ENCODE results near the gene FOXO1.

Gene FOXO1

GRCh38 chr13:40604135-40604534 lies 62.3 kb downstream of the FOXO1 start:
- DNase-seq, result no peak

GRCh38 chr13:40600149-40600751 lies 66.2 kb downstream of the FOXO1 start:
- peak; percentile 29 for DNase-seq

- DNase-seq, result no peak
These were observed 66.7 kb downstream of the FOXO1 start for GRCh38 chr13:40599747-40600146.

GRCh38 chr13:40599124-40599523 lies 67.3 kb downstream of the FOXO1 start:
- no peak for DNase-seq

- no peak for DNase-seq
These were observed 67.9 kb downstream of the FOXO1 start for GRCh38 chr13:40598569-40598968.

GRCh38 chr13:40597735-40598365 lies 68.6 kb downstream of the FOXO1 start:
- no peak for DNase-seq

GRCh38 chr13:40596484-40596883 lies 70.0 kb downstream of the FOXO1 start:
- DNase-seq, result peak; percentile 29

- no peak for DNase-seq
These were observed 70.7 kb downstream of the FOXO1 start for GRCh38 chr13:40595693-40596092.

GRCh38 chr13:40592035-40592434 lies 74.4 kb downstream of the FOXO1 start:
- DNase-seq, result no peak

- no peak for DNase-seq
These were observed 75.3 kb downstream of the FOXO1 start for GRCh38 chr13:40591091-40591490.

- no peak for DNase-seq
These were observed 76.2 kb downstream of the FOXO1 start for GRCh38 chr13:40590112-40590862.

GRCh38 chr13:40589285-40590109 lies 76.9 kb downstream of the FOXO1 start:
- peak; percentile 25 for DNase-seq

- DNase-seq, result no peak
These were observed 78.3 kb downstream of the FOXO1 start for GRCh38 chr13:40588101-40588500.

GRCh38 chr13:40586886-40587565 lies 79.4 kb downstream of the FOXO1 start:
- DNase-seq, result no peak

GRCh38 chr13:40585911-40586471 lies 80.5 kb downstream of the FOXO1 start:
- DNase-seq, result no peak

GRCh38 chr13:40583738-40584137 lies 82.7 kb downstream of the FOXO1 start:
- DNase-seq, result no peak

- no peak for DNase-seq
These were observed 83.9 kb downstream of the FOXO1 start for GRCh38 chr13:40582531-40582930.

- no peak for DNase-seq
These were observed 85.2 kb downstream of the FOXO1 start for GRCh38 chr13:40581277-40581579.

GRCh38 chr13:40580566-40581276 lies 85.7 kb downstream of the FOXO1 start:
- DNase-seq, result no peak

- no peak for DNase-seq
These were observed 86.9 kb downstream of the FOXO1 start for GRCh38 chr13:40579535-40579934.

GRCh38 chr13:40578055-40578454 lies 88.4 kb downstream of the FOXO1 start:
- no peak for DNase-seq

GRCh38 chr13:40576369-40576768 lies 90.1 kb downstream of the FOXO1 start:
- DNase-seq, result no peak
